Gastroesophageal sphincter (tissue), 4 donors: ENCODE results near the gene UST. TPM values are rescaled to one million over a fixed set of nuclear protein-coding genes. Genes with fewer than 3 reads are reported as not detected.
"Not testable (repeated sequence)": the region's sequence is repeated elsewhere in the genome, so short reads cannot be mapped to it uniquely, and the experiment has no call there.

Experiments used
- ATAC-seq: fragments of 150-250 bp; one replicate; pipeline ENCODE4 v1.9.1; 2016; ENCODE audit warnings: mild to moderate bottlenecking, moderate library complexity
- H3K27ac ChIP-seq, 4 donors: fragments of 200-600 bp; sonication (generic) in 3 of 4; 1 replicate in 3 of 4; 2 replicates in 1 of 4; pipeline ENCODE4 v1.5.1; 2016 to 2019
- H3K27me3 ChIP-seq: fragments of 200-600 bp; sonication (generic); one replicate; pipeline ENCODE4 v1.5.1; 2019
- H3K36me3 ChIP-seq, 2 donors: fragments of 200-600 bp; sonication (generic); one replicate each; pipeline ENCODE4 v1.5.1; 2019; ENCODE audit warnings: control low read depth in 1 of 2
- H3K4me1 ChIP-seq, 3 donors: fragments of 200-600 bp; sonication (generic); 1 replicate in 2 of 3; 2 replicates in 1 of 3; pipeline ENCODE4 v1.5.1; 2016 to 2019; ENCODE audit warnings: control low read depth in 2 of 3
- H3K4me3 ChIP-seq, 2 donors: fragments of 200-600 bp; sonication (generic); one replicate each; pipeline ENCODE4 v1.5.1; 2019; ENCODE audit warnings: mild to moderate bottlenecking in 1 of 2, moderate library complexity in 1 of 2
- H3K9me3 ChIP-seq, 3 donors: fragments of 200-600 bp; sonication (generic); one replicate each; pipeline ENCODE4 v1.5.1; 2017 to 2019; ENCODE audit warnings: control low read depth in 2 of 3
- CTCF ChIP-seq, 4 experiments: fragments of 200-600 bp in 2 of 4; fragments of 450-650 bp in 2 of 4; sonication (generic) in 1 of 4; IDR thresholded peaks; one replicate each; pipeline ENCODE4 v1.5.1; 2017 to 2019; ENCODE audit warnings: antibody characterized with exemption in 4 of 4, mild to moderate bottlenecking in 2 of 4, moderate library complexity in 2 of 4
- EP300 ChIP-seq: sonication (generic); formaldehyde crosslinking; IDR thresholded peaks from one replicate; pipeline ENCODE4 v1.6.1; 2017; ENCODE audit warnings: antibody characterized with exemption, mild to moderate bottlenecking
- POLR2A ChIP-seq, 2 donors: fragments of 450-650 bp; IDR thresholded peaks; one replicate each; pipeline ENCODE4 v1.6.1; 2017; ENCODE audit warnings: antibody characterized with exemption in 2 of 2, mild to moderate bottlenecking in 2 of 2, moderate library complexity in 1 of 2
- POLR2AphosphoS5 ChIP-seq: sonication (generic); formaldehyde crosslinking; IDR thresholded peaks from one replicate; pipeline ENCODE4 v1.6.1; 2017; ENCODE audit warnings: antibody characterized with exemption
- WGBS, 2 donors: methylation state at CpG; one replicate each; pipeline ENCODE4 v1.1.5; 2018; ENCODE audit warnings: low coverage in 1 of 2; 5-methylcytosine and 5-hydroxymethylcytosine counted together
- total RNA-seq, 4 donors: library from RNA; depleted of rRNA; stranded (reverse); fragments of >200 nt; gene quantifications; one replicate each; pipeline ENCODE4 v1.1.0, GENCODE V29; 2016

UST gene
- total RNA-seq, 4 donors from 2014 or later = 17.4 to 48.1 (median 32.4) TPM

GRCh38 chr6:148851683-148852556 lies 105.1 kb downstream of the UST start:
- TF ChIP-seq POLR2AphosphoS5 (no peak), EP300 (no peak), POLR2A (IDR thresholded peaks at IDR 0.05) (no peak), CTCF (IDR thresholded peaks at IDR 0.05) (no peak)
- Histone ChIP-seq H3K36me3 (no peaks in the 10 kb centered on the region), H3K4me1 (peaks cover 0 to 12% (median 3%) of the 10 kb centered on the region in 3 donors), H3K9me3 (no peaks in the 10 kb centered on the region), H3K27me3 (no peaks in the 10 kb centered on the region), H3K4me3 (no peak overlapping the region), H3K27ac (no peak overlapping the region)
- no peak for ATAC-seq
- WGBS, 2 donors = 84 to 85% methylated on average over 10 to 16 of the region's 16 CpGs

GRCh38 chr6:148852688-148853087 lies 105.9 kb downstream of the UST start:
- TF ChIP-seq CTCF (IDR thresholded peaks at IDR 0.05) (no peak), POLR2AphosphoS5 (no peak)
- H3K36me3 ChIP-seq = no peaks in the 10 kb centered on the region
- H3K27me3 ChIP-seq = no peaks in the 10 kb centered on the region
- no peak for ATAC-seq
- no peak overlapping the region for H3K27ac ChIP-seq
- 93% methylated on average over 4 to 6 of the region's 6 CpGs for WGBS, 2 donors
- H3K4me1 ChIP-seq = peaks cover 0 to 5% (median 3%) of the 10 kb centered on the region in 3 donors
- H3K9me3 ChIP-seq = no peaks in the 10 kb centered on the region
- no peak overlapping the region for H3K4me3 ChIP-seq

GRCh38 chr6:148853113-148853512 lies 106.3 kb downstream of the UST start:
- H3K27ac ChIP-seq, H3K4me1 ChIP-seq, H3K36me3 ChIP-seq, H3K4me3 ChIP-seq, H3K9me3 ChIP-seq, H3K27me3 ChIP-seq, ATAC-seq: not testable (repeated sequence)
- 87 to 100% methylated on average over 3 of the region's 3 CpGs for WGBS, 2 donors

GRCh38 chr6:148854096-148854495 lies 107.3 kb downstream of the UST start:
- Histone ChIP-seq H3K36me3 (no peaks in the 10 kb centered on the region), H3K27ac (no peak overlapping the region), H3K9me3 (no peaks in the 10 kb centered on the region), H3K4me1 (peaks cover 0 to 5% (median 3%) of the 10 kb centered on the region in 3 donors), H3K4me3 (no peak overlapping the region), H3K27me3 (no peaks in the 10 kb centered on the region)
- ATAC-seq = no peak
- TF ChIP-seq EP300 (no peak), POLR2AphosphoS5 (no peak), POLR2A (IDR thresholded peaks at IDR 0.05) (no peak), CTCF (IDR thresholded peaks at IDR 0.05) (no peak)
- WGBS, 2 donors = 22 to 27% methylated on average over 5 of the region's 5 CpGs

- no peak for TF ChIP-seq CTCF (IDR thresholded peaks at IDR 0.05)
- Histone ChIP-seq H3K27ac (no peak overlapping the region), H3K27me3 (no peaks in the 10 kb centered on the region), H3K4me1 (peaks cover 0 to 5% (median 3%) of the 10 kb centered on the region in 3 donors), H3K36me3 (no peaks in the 10 kb centered on the region), H3K4me3 (no peak overlapping the region), H3K9me3 (no peaks in the 10 kb centered on the region)
- WGBS, 2 donors = 84 to 96% methylated on average over 5 to 11 of the region's 11 CpGs
- ATAC-seq = no peak
Measured at GRCh38 chr6:148854992-148855391, 108.2 kb downstream of the UST start.
